NCI-H774 (cell line): ENCODE measurements around the gene KDM4C.

Source experiments
- DNase-seq: peaks from one replicate; lab custom pipeline; 2025; lab: John Stamatoyannopoulos, UW

KDM4C gene

DNA sequence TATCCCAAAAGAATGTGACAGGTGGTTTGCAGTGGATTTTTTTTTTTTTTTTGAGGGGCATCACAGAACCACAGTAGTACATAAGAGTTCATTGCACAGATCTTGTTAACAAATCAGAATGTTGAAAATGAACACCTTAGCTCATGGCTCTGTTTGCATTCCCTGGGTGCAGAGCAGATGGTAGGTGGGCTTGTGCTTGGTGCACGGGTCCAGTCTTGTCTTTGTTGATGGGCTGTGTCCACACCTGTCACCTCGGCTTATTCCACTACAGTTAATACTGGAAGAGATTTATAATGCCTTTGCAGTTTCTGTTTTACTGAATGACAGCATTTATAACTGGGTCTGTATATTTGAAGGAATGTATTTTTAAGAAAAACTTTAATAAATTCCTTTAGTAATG is 146.6 kb downstream of the KDM4C start:
- DNase-seq = no peak

DNA sequence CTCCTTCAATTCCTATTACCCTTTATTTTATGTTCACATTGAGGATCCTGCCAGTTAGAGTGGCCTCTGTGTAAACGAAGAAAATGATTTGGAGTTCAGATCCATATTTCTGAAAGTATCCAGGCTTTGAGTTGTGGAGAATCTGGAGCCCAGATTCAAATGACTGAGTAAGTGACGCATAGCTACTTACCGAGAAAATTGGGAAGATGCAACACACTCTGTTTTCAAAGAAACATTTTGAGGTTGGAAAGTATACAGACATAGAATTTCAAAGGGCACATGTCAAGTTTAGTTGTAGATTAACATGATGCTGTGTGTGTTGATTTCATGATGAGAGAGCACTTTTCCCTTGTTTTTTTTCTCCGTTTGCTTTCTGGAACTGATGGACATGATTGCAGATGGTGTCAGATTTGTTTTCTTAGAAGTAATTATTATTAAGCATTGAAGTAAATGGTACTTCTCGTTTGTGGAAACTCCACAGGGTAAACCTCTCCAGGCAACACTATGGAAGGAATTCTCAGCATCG is 148.1 kb downstream of the KDM4C start:
- no peak for DNase-seq

DNA sequence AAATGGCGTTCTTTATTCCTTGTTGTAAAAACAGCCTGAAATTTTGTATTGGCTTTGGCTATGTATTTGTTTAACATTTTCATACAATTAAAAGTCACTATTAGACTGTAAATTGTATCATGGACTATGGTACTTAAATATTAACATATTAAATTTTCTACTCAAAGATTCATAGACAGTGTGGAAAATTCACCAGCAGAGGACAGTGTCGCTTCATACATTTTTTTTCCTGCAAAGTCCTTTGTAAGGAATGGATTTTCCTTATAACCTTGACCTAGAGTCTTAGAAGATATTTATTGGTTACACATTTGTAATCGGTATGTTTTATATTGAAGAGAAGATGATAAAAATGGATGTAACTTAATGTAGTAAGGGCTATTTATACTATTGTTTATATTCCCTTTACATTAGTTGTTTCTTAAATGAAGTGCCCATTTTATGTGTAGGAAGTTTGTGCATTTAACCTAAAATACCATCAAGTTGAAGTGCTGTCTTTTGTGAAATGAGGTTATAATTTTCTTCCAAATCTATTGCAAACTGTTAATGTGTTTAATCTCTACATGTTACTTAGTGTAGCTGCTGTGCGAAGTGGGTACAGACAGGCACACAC is 150.1 kb downstream of the KDM4C start:
- DNase-seq = no peak

DNA sequence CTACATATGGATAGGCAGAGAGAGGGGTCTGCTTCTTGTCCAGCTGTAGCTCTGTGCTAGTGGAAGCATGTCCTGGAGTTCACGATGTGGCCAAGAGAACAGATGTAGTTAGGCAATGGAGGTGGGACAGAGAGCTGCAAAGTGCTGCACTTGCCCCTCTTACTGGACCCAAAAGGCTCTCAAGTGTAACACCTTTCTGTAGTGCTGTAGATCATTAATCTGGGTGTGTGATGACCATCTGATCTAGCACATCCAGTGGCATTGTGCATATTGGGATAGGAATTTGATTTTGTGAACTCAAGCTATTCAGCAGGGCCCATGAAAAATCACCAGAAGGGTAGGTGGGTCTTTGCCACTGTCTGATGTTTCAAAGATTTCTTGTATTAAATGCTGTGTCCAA is 151.4 kb downstream of the KDM4C start:
- no peak for DNase-seq

DNA sequence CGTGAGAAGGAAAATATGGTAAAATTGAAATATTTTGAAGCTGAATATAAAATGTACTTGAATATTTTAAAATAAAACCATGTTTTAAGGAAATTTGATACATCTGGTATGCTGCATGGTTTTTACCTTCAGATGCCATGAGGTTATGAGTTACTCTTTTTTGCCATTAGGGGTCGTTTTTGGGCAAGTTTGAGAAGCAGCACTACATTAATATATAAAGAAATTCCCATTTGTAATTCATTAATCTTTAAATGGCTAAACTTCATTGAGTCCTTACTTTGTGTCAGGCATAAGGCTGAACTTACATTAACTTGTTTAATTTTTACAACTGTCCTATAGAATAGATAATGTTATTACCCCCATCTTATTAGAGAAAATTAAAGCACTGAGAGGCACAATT is 152.3 kb downstream of the KDM4C start:
- peak; percentile 5 for DNase-seq

DNA sequence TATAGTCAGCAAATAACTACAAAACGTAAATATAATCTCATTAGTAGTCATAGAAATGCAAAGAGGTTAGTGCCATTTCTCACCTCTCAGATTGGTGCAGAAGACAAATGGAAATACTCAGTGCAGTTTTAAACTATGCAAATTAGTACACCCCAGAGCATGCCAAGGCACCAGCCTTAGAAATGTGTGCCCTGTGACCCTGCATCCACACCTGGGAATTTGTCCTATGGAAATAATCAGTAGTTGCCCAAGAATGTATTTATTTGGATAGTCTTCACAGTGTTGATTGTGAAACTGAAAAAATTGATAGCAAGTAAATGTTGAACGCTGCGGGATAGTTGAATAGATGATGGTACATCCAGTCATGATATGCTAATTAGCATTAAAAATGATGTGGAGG is 152.7 kb downstream of the KDM4C start:
- no peak for DNase-seq

DNA sequence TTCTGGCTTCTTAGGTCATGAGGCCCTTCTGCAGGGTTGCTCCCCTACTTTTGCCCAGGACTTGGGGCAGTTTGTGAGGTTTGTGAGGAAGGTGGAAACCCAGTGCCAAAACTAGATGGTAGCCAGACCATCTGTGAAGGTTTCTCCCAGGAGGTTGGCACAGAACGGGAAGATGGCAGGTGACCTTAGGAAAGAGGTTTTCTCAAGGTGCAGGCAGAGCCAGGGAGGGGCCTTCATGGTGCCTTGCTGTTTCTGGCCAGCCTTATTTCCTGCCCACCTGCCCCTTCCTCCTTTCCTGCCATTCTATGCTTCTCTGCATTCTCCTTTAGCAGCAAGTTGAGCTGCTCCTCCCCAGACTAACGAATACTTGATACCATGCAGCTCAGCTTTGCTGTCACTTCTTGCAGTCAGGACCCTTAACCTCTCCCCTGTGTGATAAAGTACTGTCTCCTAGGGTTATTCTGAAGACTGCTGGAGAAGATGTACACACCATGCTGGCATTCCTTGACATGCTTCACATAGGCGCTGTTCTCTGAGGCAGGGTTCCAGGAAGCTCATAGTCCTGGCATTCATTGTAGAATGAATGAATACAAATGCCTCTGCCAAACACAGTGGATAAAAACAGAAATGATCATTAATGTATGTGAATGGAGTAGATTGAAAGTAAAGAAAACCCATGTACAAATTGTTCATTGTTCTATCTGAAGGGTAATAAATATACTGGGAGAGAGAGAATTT is 154.3 kb downstream of the KDM4C start:
- no peak for DNase-seq

DNA sequence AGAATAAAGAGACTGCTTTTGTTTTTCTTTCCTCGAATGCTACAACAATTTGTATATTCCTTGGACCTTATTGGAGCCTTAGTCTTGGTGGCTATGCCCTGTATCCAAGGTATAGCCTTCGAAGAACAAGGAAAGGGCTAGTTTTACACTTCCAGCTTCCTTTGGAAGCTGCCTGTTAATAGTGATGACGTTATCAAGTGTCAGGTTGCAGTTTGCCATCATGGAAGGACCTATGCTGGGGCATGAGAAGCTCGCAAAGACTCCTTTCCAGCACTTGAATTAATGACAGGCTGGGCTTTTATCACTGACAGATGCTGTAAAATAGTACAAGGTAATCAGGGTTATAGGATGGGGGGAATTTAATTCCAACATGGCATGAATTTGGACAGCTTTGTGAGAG is 157.9 kb downstream of the KDM4C start:
- no peak for DNase-seq

DNA sequence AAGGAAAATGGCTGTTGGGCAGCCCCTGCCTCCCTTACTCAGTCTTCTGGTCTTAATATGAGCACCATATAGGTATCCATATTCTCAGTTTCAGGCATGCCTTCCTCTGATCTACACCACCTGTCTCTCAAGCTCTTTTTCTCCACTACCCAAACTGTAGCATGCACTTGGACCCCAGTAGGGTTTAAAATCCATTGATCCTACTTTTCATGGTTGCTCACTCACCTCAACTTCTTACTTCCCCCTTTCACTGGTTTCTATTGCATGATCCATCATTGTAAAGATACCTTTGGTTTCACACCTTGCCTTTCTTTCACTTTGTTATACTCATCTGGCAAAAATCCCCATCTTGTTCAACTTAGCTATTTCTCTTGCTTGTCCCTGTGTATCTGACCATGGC is 159.4 kb downstream of the KDM4C start:
- no peak for DNase-seq

DNA sequence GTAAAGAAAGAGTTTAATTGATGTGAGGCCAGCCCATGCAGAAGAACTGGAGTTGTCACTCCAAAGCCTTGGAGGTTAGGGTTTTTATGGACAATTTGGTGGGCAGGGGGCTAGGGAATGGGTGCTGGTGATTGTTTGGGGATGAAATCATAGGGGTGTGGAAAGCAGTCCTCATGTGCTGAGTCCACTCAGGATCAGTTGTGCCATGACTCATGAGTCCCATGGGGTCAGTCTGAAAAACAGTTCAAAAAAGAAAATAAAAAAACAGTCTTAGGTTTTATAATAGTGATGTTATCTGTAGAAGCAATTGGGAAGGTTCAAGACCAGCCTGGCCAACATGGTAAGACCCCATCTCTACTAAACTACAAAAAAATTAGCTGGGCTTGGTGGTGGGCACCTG is 162.3 kb downstream of the KDM4C start:
- no peak for DNase-seq

DNA sequence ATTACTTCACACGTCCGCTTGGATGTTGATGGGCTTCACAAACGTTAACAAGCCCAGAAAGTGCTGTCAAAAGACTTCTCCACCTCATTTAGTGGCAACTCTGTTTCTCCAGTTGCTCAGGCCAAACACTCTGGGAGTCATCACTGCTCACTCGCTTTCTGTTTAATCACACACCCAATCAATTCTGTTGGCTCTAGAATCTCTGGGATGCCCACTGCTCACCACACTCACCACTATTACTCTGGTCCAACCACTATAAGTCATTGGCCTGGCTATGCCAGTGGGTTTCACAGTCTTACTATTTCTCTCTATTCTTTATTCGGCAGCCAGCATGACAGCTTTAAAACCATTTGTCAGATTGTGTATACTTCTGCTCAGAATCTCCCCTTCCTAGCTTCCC is 163.5 kb downstream of the KDM4C start:
- no peak for DNase-seq

DNA sequence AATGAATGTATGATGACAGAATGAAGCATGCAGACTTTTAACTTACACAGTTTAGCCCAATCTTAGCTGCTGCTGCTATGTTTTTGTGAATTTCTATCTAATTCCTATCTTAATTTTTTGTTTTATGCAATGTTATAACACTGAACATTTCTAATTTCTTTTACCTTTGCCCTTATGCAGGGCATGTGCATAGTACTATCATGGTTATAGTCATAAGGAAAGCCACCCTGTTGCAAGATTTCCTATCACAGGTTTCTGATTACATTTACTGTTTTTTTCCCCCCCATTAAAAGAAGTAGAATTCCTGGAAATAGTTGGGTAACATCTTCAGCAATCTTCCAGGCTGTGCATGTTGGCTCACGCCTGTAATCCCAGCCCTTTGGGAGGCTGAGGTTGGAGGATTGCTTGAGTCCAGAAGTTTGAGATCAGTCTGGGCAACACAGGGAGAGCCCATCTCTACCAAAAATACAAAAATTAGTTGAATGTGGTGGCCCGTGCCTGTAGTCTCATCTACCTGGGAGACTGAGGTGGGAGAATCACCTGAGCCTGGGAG is 164.4 kb downstream of the KDM4C start:
- no peak for DNase-seq

DNA sequence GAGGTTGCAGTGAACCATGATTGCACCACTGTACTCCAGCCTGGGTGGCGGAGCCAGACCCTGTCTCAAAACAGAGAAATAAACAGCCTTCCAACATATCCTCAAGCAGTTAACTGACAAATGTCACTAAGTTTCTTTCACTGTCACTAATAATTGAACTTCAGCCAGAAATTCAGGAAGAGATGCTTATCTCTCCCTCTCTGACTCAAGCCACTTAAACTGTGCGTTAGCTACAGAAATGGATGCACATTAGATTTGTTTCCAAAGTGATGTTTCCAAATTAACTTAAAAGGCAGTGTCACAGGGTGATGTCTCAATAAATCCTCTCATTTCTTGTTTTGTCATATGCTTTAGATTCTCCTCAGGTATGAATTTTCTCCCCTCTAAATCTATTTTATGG is 164.9 kb downstream of the KDM4C start:
- no peak for DNase-seq

DNA sequence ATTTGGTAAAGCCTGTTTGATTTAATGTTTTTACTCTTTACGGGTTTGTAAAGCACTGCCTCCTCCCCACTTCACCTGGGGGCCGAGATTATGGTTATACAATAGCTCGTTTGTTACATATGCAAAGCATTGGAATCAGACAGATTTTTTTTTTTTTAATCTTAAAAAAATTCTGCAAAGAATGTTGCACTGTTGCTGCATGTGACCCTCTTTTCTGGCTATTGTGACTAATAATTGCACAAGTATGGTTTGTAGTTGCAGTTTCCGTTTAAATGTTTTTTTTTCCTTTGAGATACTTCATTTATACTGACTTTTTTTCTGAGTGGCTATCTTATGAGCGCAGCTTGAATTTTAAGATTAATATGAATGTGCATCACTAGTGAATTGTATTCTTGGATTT is 165.3 kb downstream of the KDM4C start:
- no peak for DNase-seq

DNA sequence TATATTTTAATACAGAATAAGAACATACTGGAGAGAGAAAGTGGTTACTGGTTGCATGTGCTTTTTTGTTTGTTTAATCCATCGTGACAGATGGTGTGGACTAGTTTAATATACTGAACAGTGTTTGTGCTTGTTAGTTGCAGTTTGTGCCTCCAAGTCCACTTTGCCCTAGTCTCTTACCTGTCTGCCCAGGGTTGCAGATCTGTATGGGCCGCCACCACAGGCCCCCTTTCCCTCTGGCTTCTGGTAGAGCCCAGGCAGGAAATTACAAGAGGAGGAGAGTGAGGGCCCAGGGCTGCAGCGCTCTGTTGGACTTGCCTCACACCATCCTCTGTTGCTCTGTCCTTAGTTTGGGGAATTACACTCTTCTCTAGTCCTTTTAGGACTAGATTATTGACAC is 166.4 kb downstream of the KDM4C start:
- DNase-seq = no peak

DNA sequence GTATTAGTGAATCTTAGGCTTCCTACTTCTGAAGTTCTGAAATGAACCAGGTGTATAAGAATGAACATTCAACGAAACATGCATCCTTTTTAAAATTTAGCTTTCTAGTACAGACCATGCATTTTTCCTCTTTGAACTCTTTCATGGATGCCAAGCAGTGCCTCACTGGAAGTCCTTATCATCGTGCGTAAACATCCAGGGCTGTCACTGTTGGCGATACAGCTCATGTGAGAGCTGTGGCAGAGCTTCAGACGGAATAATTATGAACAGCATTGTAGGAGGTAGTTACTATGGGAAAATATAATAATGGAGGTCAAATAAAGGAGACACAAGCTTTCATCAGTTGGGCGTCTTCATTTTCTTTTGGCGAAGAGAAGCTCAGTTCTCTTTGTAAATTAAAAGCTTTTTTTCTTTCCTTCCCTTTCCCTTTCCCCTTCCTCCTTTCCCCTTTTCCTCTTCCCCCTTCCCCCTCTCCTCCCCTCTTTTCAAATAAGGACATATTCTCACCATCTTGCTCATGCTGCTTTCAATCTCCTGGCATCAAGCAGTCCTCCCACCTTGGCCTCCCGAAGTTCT is 167.3 kb downstream of the KDM4C start:
- no peak for DNase-seq

DNA sequence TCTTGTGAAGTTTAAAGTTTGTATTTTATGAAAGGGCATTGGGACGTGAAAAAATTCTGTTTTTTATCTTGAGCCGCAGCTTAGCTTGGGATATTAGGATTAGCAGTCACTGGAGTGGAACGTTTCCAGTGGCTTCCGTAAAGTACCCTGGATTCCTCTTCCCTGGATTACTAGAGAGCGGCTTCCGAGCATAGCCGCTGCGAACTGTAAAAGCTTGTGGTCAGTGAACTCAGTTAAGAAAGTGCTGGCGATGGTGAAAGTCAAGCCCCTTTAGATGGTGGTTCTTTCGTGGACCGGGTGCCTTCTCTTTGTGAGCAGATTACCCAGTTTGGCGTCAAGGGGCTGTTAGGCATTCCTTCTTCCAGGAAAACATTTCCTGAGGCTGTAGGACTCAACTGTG is 168.1 kb downstream of the KDM4C start:
- no peak for DNase-seq

DNA sequence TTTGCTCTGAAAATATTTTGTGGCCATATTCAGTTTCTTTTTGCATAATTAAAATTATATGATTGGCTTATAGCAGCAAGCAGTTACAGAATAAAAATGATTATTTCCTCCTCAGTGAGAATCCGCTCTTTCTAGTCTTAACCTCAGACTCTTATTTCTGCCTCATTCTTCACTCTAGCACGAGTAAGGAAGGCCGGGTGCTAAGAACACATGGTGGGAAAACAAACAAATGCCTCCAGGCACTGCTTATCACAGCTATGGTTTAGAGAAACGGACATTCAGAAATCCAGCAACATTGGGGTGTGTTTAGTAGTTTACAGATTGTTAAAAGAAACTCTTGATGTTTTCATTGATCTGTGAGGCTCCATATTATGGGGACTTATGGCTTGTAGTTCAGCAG is 168.7 kb downstream of the KDM4C start:
- DNase-seq = no peak

DNA sequence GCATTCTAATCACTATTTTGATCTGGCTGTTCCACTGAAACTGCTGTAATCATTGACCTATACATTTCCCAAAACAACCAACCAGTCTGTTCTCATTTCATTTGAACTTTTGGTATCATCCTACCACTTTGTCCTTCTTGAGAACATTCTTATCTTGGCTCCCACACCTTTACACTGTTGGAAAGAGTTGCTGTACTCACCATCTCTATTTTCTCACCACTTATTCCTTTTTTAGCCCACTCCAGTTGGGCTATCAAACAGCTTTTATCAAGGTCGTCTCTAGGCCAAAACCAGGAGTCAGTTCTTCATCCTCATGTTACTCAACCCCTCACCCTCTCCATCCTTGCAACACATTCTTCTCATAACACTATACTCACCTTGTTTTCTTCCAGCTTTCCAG is 170.1 kb downstream of the KDM4C start:
- no peak for DNase-seq

DNA sequence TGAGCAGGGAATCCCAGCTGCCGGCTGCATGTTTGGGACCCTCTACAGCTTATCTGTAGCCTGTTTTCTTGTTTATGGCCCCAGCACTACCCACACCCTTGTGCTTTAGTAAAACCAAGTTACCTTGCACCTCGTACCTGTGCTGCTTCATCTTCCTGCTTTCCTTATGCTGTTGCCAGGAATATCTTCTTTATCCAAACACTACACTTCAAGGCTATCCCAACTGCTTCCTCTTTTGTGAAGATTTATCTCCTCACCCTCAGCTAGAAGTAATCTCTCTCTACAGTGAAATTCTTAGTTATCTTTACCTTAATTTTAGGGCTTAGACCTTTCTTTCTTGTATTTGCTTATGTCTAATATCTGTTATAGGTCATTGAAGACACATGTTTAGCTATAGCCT is 171.1 kb downstream of the KDM4C start:
- no peak for DNase-seq

DNA sequence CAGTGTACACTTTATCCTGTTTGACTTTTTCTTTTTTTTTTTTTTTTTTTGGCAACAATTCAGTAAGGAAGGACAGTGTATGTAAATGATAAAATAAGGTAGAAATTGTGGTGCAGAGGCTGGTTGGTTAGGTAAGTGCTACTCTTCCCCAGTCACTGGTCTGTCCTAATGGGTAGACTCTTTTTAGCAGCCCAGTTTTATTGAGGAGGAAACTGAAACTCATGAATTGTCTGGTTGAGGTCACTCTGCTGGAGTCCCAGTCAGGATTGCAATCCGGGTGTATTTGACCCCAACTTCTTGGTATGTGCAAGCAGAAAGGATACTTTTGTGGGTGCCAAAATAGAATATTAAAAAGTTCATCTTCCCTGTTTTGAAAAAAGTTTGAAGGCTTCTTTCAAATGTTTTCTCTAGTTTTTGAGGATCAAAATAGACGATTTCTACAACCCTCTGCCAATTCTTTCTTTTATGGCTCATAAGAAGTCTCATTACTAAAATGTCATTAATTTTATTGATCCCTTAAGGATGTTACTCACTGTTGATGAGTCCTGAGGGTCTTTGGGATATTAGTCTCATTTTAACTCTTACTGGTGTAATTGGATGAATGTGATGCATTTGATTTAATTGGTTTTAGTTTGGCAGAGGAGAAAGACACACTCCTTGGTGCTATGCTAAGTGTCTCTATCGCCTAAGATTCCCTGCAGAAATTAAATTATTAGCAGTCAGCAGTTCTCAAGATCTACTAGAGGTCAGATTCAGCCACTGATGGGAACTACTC is 171.9 kb downstream of the KDM4C start:
- no peak for DNase-seq

DNA sequence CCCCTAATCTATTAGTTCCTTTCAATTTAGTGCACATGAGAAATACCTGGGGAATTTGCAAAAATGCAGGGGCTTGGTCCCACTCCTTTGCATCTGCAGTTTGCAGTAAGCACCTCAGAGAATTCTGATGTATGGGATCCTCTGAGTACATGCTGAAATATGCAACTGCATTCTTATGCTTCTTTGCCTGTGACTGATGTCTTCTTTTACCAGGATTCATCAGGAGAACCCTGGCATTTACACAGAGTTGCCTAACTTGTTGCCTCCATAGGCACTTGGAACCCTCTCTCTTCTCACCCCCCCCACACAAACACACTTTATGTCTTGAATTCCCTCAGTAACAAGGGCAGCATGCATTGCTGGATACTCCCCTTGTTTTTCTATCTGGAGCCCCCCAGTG is 173.1 kb downstream of the KDM4C start:
- no peak for DNase-seq

DNA sequence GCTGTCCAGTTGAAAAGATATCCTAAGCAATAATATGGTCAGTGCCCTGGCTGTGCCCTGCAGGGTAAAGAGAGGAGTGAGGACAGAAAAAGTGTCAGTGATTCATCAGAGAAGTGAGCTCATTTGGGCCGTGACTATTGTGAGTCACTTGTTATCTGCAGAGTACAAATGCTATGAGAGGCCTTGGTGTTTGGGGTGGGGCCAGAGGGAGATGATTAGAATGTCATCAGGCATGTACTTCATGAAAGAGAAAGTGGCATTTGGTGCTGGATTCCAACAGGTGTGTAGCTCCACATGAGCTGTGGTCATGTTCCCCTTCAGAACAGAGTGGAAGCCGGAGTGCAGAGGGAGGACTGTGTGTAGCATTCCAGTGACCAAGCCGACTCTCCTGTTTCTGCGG is 174.1 kb downstream of the KDM4C start:
- no peak for DNase-seq
